Breast epithelium (tissue), 4 donors: ENCODE measurements around the gene FUT9. TPM values are rescaled to one million over a fixed set of nuclear protein-coding genes. Genes with fewer than 3 reads are reported as not detected.

ENCODE experiments used
- DNase-seq, 2 donors: peaks; one replicate each; pipeline ENCODE4 v3.0.0-alpha.2; 2019; ENCODE audit warnings: low spot score in 2 of 2
- H3K27ac ChIP-seq, 2 donors: fragments of 200-600 bp; sonication (generic) in 1 of 2; one replicate each; pipeline ENCODE4 v1.5.1; 2016 to 2019; ENCODE audit warnings: mild to moderate bottlenecking in 1 of 2
- H3K27me3 ChIP-seq, 2 donors: fragments of 200-600 bp; sonication (generic) in 1 of 2; one replicate each; pipeline versions ENCODE4 v1.5.1 to v1.6.0; 2017 to 2019; ENCODE audit warnings: control low read depth in 1 of 2, mild to moderate bottlenecking in 1 of 2
- H3K36me3 ChIP-seq: fragments of 200-600 bp; one replicate; pipeline ENCODE4 v1.5.1; 2019
- H3K4me1 ChIP-seq, 2 donors: fragments of 200-600 bp; sonication (generic); one replicate each; pipeline ENCODE4 v1.5.1; 2016 to 2019; ENCODE audit warnings: control low read depth in 1 of 2
- H3K4me3 ChIP-seq, 3 donors: fragments of 200-600 bp; sonication (generic); 1 replicate in 2 of 3; 2 replicates in 1 of 3; pipeline ENCODE4 v1.5.1; 2016 to 2019; ENCODE audit warnings: mild to moderate bottlenecking in 3 of 3, moderate library complexity in 2 of 3
- H3K9me3 ChIP-seq, 2 donors: fragments of 200-600 bp; sonication (generic) in 1 of 2; one replicate each; pipeline ENCODE4 v1.5.1; 2016 to 2019; ENCODE audit warnings: control low read depth in 1 of 2
- CTCF ChIP-seq, 3 donors: fragments of 450-650 bp; IDR thresholded peaks; one replicate each; pipeline ENCODE4 v1.5.1; 2016 to 2017; ENCODE audit warnings: antibody characterized with exemption in 3 of 3, mild to moderate bottlenecking in 3 of 3, moderate library complexity in 3 of 3
- POLR2A ChIP-seq: fragments of 450-650 bp; IDR thresholded peaks from one replicate; pipeline ENCODE4 v1.6.1; 2016; ENCODE audit warnings: antibody characterized with exemption, mild to moderate bottlenecking, moderate library complexity
- POLR2AphosphoS5 ChIP-seq, 3 donors: sonication (generic); formaldehyde crosslinking; IDR thresholded peaks; one replicate each; pipeline ENCODE4 v1.6.1; 2017; ENCODE audit warnings: antibody characterized with exemption in 3 of 3
- intact Hi-C: fragments of 100-400 bp; cut with DNase I; formaldehyde crosslinking; loops from one replicate; pipeline ENCODE4 v1.15.1; 2023; ENCODE audit warnings: low total_unique reads
- total RNA-seq, 3 donors: library from RNA; depleted of rRNA; stranded (reverse); fragments of >200 nt; gene quantifications; one replicate each; pipeline ENCODE4 v1.1.0, GENCODE V29; 2016

FUT9 gene
- total RNA-seq, 3 donors from 2014 or later = 1.3 to 2.8 TPM; not detected in 1

GRCh38 chr6:96022225-96022624 lies 6.5 kb downstream of the FUT9 start:
- no peaks in the 10 kb centered on the region for H3K9me3 ChIP-seq
- intact Hi-C loops = no loop called here
- no peak overlapping the region for H3K4me3 ChIP-seq
- no peak overlapping the region for H3K27ac ChIP-seq
- H3K4me1 ChIP-seq = no peaks in the 10 kb centered on the region
- no peaks in the 10 kb centered on the region for H3K27me3 ChIP-seq
- TF ChIP-seq POLR2A (no peak), POLR2AphosphoS5 (IDR thresholded peaks at IDR 0.05) (no peak), CTCF (IDR thresholded peaks at IDR 0.05) (no peak)
- no peak for DNase-seq
- no peaks in the 10 kb centered on the region for H3K36me3 ChIP-seq

- no peak for TF ChIP-seq CTCF (IDR thresholded peaks at IDR 0.05)
- no peak for TF ChIP-seq POLR2A
- TF ChIP-seq POLR2AphosphoS5 (IDR thresholded peaks at IDR 0.05) = no peak
- Histone ChIP-seq H3K36me3 (no peaks in the 10 kb centered on the region), H3K27me3 (no peaks in the 10 kb centered on the region), H3K4me1 (no peaks in the 10 kb centered on the region), H3K27ac (no peak overlapping the region), H3K9me3 (no peaks in the 10 kb centered on the region), H3K4me3 (no peak overlapping the region)
- intact Hi-C loops = no loop called here
- no peak for DNase-seq
Measured at GRCh38 chr6:96032661-96033060, 16.9 kb downstream of the FUT9 start.

- TF ChIP-seq POLR2AphosphoS5 (IDR thresholded peaks at IDR 0.05) = no peak
- TF ChIP-seq CTCF (IDR thresholded peaks at IDR 0.05) = no peak
- no peak for TF ChIP-seq POLR2A
- H3K4me3 ChIP-seq = no peak overlapping the region
- no peaks in the 10 kb centered on the region for H3K36me3 ChIP-seq
- no peak for DNase-seq
- no peak overlapping the region for H3K27ac ChIP-seq
- H3K27me3 ChIP-seq = no peaks in the 10 kb centered on the region
- H3K4me1 ChIP-seq = no peaks in the 10 kb centered on the region
- intact Hi-C loops = no loop called here
- no peaks in the 10 kb centered on the region for H3K9me3 ChIP-seq
Measured at GRCh38 chr6:96051555-96051954, 35.8 kb downstream of the FUT9 start.

GRCh38 chr6:96058082-96058481 lies 42.3 kb downstream of the FUT9 start:
- Histone ChIP-seq H3K27me3 (no peaks in the 10 kb centered on the region), H3K9me3 (no peaks in the 10 kb centered on the region), H3K27ac (no peak overlapping the region), H3K4me3 (no peak overlapping the region), H3K36me3 (no peaks in the 10 kb centered on the region), H3K4me1 (no peaks in the 10 kb centered on the region)
- intact Hi-C loops = no loop called here
- DNase-seq = no peak
- TF ChIP-seq CTCF (IDR thresholded peaks at IDR 0.05) (no peak), POLR2A (no peak), POLR2AphosphoS5 (IDR thresholded peaks at IDR 0.05) (no peak)

- Histone ChIP-seq H3K36me3 (no peaks in the 10 kb centered on the region), H3K27me3 (no peaks in the 10 kb centered on the region), H3K27ac (no peak overlapping the region), H3K4me1 (no peaks in the 10 kb centered on the region), H3K9me3 (no peaks in the 10 kb centered on the region), H3K4me3 (no peak overlapping the region)
- DNase-seq = no peak
- intact Hi-C loops = no loop called here
- TF ChIP-seq CTCF (IDR thresholded peaks at IDR 0.05) (no peak), POLR2AphosphoS5 (IDR thresholded peaks at IDR 0.05) (no peak), POLR2A (no peak)
Measured at GRCh38 chr6:96059586-96059985, 43.8 kb downstream of the FUT9 start.
